DOHH2 (cell line): Measurements from ENCODE around the gene HINT3.

Experiments
- EZH2phosphoT487 ChIP-seq: fragments of 200-600 bp; sonication (generic); IDR thresholded peaks from 2 replicates; pipeline ENCODE4 v1.6.1; 2017; ENCODE audit warnings: borderline replicate concordance, mild to moderate bottlenecking, antibody characterized with exemption, low read length, moderate library complexity, mixed read lengths
- TF ChIP-seq, protein P1 (sequence below): fragments of 200-600 bp; sonication (generic); IDR thresholded peaks from one replicate; pipeline ENCODE4 v1.5.1; 2014; ENCODE audit warnings: antibody characterized with exemption, mild to moderate bottlenecking, low read depth, low read length; ENCODE audit not compliant: poor library complexity, severe bottlenecking

DNA sequence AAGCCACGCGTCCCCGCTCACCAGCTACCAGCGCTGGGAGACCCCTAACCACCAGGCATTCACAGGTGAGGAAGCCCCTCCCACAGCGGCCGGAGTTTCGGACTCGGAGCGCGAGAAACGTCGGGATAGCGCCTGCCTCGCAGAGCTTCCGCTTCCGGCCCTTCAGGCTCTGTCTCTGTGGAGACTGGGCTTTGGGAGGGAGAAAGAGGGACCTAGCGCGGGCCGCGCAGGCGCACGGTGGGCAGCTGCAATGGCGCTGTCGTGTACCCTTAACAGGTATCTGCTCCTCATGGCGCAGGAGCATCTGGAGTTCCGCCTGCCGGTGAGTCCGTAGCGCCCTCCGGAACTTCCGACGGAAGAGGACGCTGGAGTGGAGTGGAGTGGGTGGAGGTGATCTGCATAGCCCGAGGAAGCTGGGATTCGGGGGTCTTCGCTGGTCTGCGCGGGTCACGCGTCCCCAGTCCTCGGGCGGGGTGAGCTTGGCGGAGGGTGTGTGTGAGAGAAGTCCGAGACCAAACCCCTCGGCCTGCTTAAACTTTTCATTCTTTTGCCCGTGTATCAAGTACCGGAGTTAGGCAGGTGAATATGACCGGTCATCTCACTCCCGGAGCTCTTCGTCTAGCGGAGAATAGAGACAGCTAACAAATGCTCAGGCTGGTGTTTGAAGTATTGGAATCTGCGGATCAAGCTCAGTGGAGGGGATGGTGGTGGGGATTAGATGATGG lies 29.9 kb downstream of the HINT3 start, which contains the start of gene TRMT11:
- TF ChIP-seq, protein P1, sequence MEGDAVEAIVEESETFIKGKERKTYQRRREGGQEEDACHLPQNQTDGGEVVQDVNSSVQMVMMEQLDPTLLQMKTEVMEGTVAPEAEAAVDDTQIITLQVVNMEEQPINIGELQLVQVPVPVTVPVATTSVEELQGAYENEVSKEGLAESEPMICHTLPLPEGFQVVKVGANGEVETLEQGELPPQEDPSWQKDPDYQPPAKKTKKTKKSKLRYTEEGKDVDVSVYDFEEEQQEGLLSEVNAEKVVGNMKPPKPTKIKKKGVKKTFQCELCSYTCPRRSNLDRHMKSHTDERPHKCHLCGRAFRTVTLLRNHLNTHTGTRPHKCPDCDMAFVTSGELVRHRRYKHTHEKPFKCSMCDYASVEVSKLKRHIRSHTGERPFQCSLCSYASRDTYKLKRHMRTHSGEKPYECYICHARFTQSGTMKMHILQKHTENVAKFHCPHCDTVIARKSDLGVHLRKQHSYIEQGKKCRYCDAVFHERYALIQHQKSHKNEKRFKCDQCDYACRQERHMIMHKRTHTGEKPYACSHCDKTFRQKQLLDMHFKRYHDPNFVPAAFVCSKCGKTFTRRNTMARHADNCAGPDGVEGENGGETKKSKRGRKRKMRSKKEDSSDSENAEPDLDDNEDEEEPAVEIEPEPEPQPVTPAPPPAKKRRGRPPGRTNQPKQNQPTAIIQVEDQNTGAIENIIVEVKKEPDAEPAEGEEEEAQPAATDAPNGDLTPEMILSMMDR = no peak
- TF ChIP-seq EZH2phosphoT487 = no peak
